C4-2B (cell line): ENCODE data around the gene RAB31.

Experiments used
- CTCF ChIP-seq: fragments of 450-650 bp; conservative IDR thresholded peaks from 2 replicates; pipeline ENCODE4 v1.5.1; 2017; ENCODE audit warnings: mild to moderate bottlenecking
- ZFX ChIP-seq: fragments of 450-650 bp; IDR thresholded peaks from 2 replicates; pipeline ENCODE4 v1.6.1; 2017

GRCh38 chr18:9872823-9873222 lies 164.7 kb downstream of the RAB31 start:
- TF ChIP-seq CTCF = no peak
- no peak for TF ChIP-seq ZFX
